GM13976 (cell line): ENCODE measurements around the gene AGPS.
"Not testable (repeated sequence)": the region's sequence is repeated elsewhere in the genome, so short reads cannot be mapped to it uniquely, and the experiment has no call there.

Source experiments
- DNase-seq: peaks from one replicate; pipeline ENCODE4 v3.0.0; 2012; ENCODE audit warnings: low spot score
- in situ Hi-C: fragments of 300-500 bp; cut with MboI; formaldehyde crosslinking; loops from one replicate; pipeline ENCODE4 v1.12.0; 2022; ENCODE audit warnings: low sequenced_read_pairs, mixed read lengths, inconsistent platforms; ENCODE audit not compliant: unreplicated experiment
- TF ChIP-seq, protein P1 (sequence below): IDR thresholded peaks from 2 replicates; pipeline ENCODE4 v1.5.1; 2012; ENCODE audit warnings: borderline replicate concordance, mild to moderate bottlenecking; ENCODE audit not compliant: insufficient read depth; ENCODE audit errors: extremely low read depth, missing control alignments, control extremely low read depth

The AGPS gene

DNA sequence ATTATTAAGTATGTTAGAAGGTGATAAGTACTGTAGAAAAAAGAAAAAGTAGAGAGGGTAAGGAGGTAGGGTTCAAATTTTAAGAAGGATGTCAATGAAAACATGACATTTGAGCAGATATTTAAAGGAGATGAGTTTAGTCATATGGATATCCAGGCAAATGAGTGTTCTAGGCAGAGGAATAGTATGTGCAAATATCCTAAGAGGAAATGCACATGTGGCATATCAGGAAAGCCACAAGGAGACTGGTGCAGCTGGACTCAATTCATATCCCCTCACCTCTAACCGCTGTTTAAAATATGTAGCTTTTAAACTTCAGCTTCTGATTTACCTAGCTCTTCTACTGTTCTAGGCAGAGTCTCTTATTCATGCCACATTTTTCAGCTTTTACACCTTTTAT is 9.5 kb downstream of the AGPS start:
- in situ Hi-C loops = no loop called here
- no peak for DNase-seq
- TF ChIP-seq, protein P1, sequence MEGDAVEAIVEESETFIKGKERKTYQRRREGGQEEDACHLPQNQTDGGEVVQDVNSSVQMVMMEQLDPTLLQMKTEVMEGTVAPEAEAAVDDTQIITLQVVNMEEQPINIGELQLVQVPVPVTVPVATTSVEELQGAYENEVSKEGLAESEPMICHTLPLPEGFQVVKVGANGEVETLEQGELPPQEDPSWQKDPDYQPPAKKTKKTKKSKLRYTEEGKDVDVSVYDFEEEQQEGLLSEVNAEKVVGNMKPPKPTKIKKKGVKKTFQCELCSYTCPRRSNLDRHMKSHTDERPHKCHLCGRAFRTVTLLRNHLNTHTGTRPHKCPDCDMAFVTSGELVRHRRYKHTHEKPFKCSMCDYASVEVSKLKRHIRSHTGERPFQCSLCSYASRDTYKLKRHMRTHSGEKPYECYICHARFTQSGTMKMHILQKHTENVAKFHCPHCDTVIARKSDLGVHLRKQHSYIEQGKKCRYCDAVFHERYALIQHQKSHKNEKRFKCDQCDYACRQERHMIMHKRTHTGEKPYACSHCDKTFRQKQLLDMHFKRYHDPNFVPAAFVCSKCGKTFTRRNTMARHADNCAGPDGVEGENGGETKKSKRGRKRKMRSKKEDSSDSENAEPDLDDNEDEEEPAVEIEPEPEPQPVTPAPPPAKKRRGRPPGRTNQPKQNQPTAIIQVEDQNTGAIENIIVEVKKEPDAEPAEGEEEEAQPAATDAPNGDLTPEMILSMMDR = no peak

DNA sequence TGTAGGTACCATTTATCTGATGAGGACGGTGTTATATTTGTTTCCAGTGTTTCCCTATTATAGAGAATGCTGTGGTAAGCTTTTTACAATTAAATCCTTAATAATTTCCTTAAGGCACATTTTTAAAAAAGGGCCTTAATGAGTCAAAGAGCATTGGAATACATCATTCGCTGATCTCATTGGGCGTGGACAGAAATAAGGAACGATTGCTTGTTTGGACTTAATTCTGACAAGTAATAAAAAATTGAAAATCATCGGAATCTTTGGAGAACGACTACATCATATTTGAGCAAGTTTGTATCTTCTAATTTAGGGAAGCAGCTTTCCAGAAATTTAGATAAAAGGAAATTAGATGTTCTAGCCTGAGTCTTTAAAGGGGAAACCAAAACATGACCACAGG is 11.3 kb downstream of the AGPS start:
- in situ Hi-C loops = no loop called here
- no peak for DNase-seq
- TF ChIP-seq, protein P1 = no peak

DNA sequence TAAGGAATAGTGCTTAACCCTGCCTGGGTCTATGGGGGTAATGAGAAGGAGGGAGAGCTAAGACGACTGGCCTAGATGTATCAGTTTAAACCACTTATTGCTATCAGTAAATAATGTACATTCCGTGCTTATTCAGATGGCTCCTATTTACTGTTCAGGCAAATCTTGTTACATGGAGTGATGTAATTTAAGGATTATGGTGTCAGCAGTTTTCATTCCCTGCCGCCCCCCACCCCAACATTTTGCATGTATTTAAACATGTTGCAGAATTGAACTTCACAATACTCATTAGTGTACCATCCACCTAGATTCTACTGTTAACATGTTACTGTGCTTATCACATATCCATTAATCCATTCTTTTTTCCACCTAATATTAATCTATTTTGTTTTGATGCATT is 11.7 kb downstream of the AGPS start:
- in situ Hi-C loops = no loop called here
- TF ChIP-seq, protein P1 = no peak
- DNase-seq = no peak

DNA sequence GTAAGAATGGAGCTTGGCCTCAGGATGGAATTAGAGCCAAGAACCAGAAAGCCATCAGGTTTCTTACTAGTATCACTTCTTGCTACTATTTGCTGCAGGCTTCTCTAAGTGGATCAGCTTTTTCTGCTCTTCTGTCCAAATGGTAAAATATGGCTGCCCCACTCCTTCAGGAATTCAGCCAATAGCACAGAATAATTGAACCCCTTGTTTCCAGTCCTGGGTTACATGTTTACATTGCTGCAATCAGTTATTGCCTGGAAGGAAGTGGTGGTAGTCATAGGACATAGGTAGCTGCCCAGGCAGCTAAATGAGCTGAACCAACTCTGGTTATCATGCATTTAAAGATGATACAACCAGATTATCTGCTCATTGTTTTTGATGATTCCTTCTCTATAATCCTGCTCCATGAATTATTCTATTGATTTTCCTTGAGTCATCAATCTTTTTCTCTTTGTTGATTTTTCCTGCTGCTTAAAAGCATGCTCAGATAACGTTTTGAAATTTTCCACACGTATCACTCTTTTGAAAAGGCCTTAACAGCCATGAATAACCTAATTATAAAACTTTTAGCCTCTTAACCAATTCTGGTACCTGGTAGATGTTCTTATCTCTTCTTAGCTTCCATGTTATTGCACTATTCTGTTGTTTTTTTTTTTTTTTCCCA is 12.6 kb downstream of the AGPS start:
- TF ChIP-seq, protein P1 = no peak
- in situ Hi-C loops = no loop called here
- DNase-seq = no peak

DNA sequence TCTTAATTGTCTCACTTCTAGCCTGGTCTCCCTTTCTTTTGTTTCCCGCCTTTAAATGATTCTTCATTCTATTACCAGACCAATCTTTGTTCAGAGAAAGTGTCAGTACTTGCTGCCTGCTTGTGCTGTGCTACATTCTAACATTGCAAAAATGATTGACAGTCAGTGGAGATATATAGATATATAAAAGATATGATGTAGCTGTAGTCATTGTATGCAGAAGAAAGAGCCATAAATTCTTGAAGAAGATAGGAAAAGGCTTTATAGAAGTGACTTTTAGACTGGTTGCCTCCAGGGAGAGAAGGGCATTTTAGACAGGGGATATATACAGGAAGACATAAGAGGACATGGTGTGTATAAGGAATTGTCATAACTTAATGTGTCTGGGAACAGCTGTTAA is 13.6 kb downstream of the AGPS start:
- in situ Hi-C loops = no loop called here
- DNase-seq = no peak
- TF ChIP-seq, protein P1 = no peak

DNA sequence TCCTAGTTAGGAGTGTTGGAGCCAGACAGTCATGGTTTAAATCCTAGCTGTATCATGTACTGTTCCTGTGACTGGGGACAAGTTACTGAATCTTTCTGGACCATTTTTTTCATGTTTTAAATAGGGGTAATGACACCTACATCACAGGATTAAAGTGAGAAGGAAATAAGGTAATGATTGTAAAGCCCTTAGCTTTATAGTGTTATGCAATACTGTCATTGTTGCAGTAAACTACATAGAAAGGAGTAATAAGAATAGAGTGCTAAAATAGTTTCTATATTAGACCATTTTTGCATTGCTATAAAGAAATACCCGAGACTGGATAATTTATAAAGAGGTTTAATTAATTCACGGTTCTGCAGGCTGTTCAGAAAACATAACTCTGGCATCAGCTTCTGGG is 14.5 kb downstream of the AGPS start:
- TF ChIP-seq, protein P1 = no peak
- no peak for DNase-seq
- in situ Hi-C loops = no loop called here

DNA sequence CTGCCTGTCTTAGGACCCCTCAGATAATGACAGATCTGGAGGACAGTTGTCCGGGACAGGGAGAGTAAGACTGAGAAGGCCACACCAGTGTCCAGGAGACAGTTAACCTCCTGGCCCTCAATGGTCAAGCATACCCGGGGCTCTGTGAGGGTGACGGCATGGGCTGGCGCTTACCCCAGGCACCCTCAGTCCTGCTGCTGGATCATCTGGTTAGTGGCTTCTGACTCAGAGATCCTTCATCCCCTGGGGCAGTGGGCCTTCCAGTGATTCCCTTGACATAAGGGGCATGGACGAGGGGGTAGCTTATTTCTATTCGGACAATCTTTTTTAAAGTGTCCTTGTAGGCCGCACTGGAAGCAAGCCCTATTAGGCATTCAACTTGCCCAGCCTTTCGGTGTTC is 18.1 kb downstream of the AGPS start:
- DNase-seq = not testable (repeated sequence)
- in situ Hi-C loops = loop anchor here (10.0 kb wide), 1 partner anchor 76 kb away; no protein-coding TSS in a partner anchor
